HTR-8/SVneo (cell line): ENCODE data around the gene NIPAL4.
"Not testable (repeated sequence)": the region's sequence is repeated elsewhere in the genome, so short reads cannot be mapped to it uniquely, and the experiment has no call there.

Experiments
- DNase-seq: peaks from one replicate; pipeline ENCODE4 v3.0.0; 2011; ENCODE audit warnings: low spot score, mixed read lengths; ENCODE audit not compliant: insufficient read length
- FAIRE-seq: peaks from 2 replicates; lab custom pipeline; 2011; peaks lifted over from hg19 to GRCh38; lab: Jason Lieb, UNC

Gene NIPAL4

GRCh38 chr5:157459715-157460599 is at the start of gene NIPAL4:
NIPAL4 (plus strand) TSS chr5:157460213; CDS start chr5:157460321, 108 bp downstream.
- FAIRE-seq, result peak; percentile 52
- DNase-seq, result peak; percentile 21

GRCh38 chr5:157415838-157416237 is 44.2 kb upstream of the NIPAL4 start:
- FAIRE-seq, result no peak

GRCh38 chr5:157419521-157419920 is 40.5 kb upstream of the NIPAL4 start:
- FAIRE-seq, DNase-seq: not testable (repeated sequence)

More at GRCh38 chr5:157415838-157416237, 44.2 kb upstream of the NIPAL4 start:
- no peak for DNase-seq

- not testable (repeated sequence) for DNase-seq, FAIRE-seq
Measured at GRCh38 chr5:157429920-157430319, 30.1 kb upstream of the NIPAL4 start.

- peak; percentile 39 for DNase-seq
- no peak for FAIRE-seq
Measured at GRCh38 chr5:157431544-157432200, 28.3 kb upstream of the NIPAL4 start.

- DNase-seq, result no peak
- FAIRE-seq, result no peak
Measured at GRCh38 chr5:157434096-157434495, 25.9 kb upstream of the NIPAL4 start.

- FAIRE-seq, result no peak
- no peak for DNase-seq
Measured at GRCh38 chr5:157443041-157443549, 16.9 kb upstream of the NIPAL4 start.

GRCh38 chr5:157444224-157444623 is 15.8 kb upstream of the NIPAL4 start:
- FAIRE-seq (no peak), DNase-seq (no peak)

- DNase-seq (no peak), FAIRE-seq (no peak)
Measured at GRCh38 chr5:157445745-157446411, 14.1 kb upstream of the NIPAL4 start.

GRCh38 chr5:157446412-157446935 is 13.5 kb upstream of the NIPAL4 start:
- no peak for FAIRE-seq
- DNase-seq, result no peak

- FAIRE-seq (no peak), DNase-seq (no peak)
Measured at GRCh38 chr5:157447201-157447637, 12.8 kb upstream of the NIPAL4 start.

GRCh38 chr5:157449011-157449723 is 10.8 kb upstream of the NIPAL4 start:
- no peak for FAIRE-seq
- DNase-seq, result no peak

- DNase-seq (no peak), FAIRE-seq (no peak)
Measured at GRCh38 chr5:157450024-157450423, 10.0 kb upstream of the NIPAL4 start.

GRCh38 chr5:157451806-157452205 is 8.2 kb upstream of the NIPAL4 start:
- FAIRE-seq, result no peak

GRCh38 chr5:157454273-157454672 is 5.7 kb upstream of the NIPAL4 start:
- no peak for DNase-seq
- FAIRE-seq, result no peak

More at GRCh38 chr5:157451806-157452205, 8.2 kb upstream of the NIPAL4 start:
- no peak for DNase-seq

GRCh38 chr5:157455057-157455456 is 5.0 kb upstream of the NIPAL4 start:
- no peak for DNase-seq
- no peak for FAIRE-seq

GRCh38 chr5:157456301-157456700 is 3.7 kb upstream of the NIPAL4 start:
- DNase-seq (no peak), FAIRE-seq (no peak)

GRCh38 chr5:157457391-157457790 is 2.6 kb upstream of the NIPAL4 start:
- no peak for FAIRE-seq
- DNase-seq, result no peak

- no peak for FAIRE-seq
- DNase-seq, result no peak
Measured at GRCh38 chr5:157458835-157459234, 1.2 kb upstream of the NIPAL4 start.
